ENCODE results near the gene CENPS. TPM values are rescaled to one million over a fixed set of nuclear protein-coding genes. Genes with fewer than 3 reads are reported as not detected.
A peak's percentile ranks its signal among the peaks of the same experiment; 100 is the strongest.
"Not testable (repeated sequence)": the region's sequence is repeated elsewhere in the genome, so short reads cannot be mapped to it uniquely, and the experiment has no call there.

The CENPS gene
- total and polyA plus RNA-seq, 9 of the 15 experiments (the other 6 are each of a cell fraction or from before 2014, with no cell fraction given), result 10.2 to 36.0 (median 26.0) TPM

- H3K27me3 ChIP-seq (ENCODE audit: control insufficient read depth in 2 of 2, insufficient read depth in 2 of 2, low read length in 2 of 2); H3K4me2 ChIP-seq (ENCODE audit: insufficient read depth, low read length): not testable (repeated sequence)
Measured at GRCh38 chr1:10415967-10416366, 14.3 kb upstream of the CENPS start.

DNA sequence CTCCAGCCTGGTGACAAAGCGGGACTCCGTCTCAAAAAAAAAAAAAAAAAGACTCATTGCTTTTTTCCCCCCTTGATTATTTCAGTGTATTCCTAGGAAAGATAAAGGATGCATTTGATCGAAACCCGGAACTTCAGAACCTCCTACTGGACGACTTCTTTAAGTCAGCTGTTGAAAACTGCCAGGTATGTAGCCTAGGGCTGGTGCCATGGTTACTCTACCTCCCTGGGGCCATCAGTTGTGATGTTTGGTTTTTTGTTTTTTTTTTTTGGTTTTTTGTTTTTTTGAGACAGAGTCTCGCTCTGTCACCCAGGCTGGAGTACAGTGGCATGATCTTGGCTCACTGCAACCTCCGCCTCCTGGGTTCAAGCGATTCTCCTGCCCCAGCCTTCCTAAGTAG, 11.5 kb upstream of the CENPS start:
- H3K79me2 ChIP-seq (ENCODE audit: control insufficient read depth, insufficient read depth, low read length); intact Hi-C loops (cut with micrococcal nuclease); H3K27ac ChIP-seq (ENCODE audit: extremely low read depth, low read depth, low read length); H3K27me3 ChIP-seq (ENCODE audit: control insufficient read depth in 2 of 2, insufficient read depth in 2 of 2, low read length in 2 of 2); BruUV-seq (replicated peaks); DNase-seq (ENCODE audit: extremely low read depth in 1 of 4, low spot score in 3 of 4); in situ Hi-C loops (cut with MboI); H3K4me3 ChIP-seq; H3K9ac ChIP-seq (ENCODE audit: insufficient read depth in 1 of 2, low read depth in 2 of 2, low read length in 2 of 2); FAIRE-seq; H3K9me3 ChIP-seq (replicated peaks; ENCODE audit: control insufficient read depth, insufficient read depth, low read depth, low read length); H4K20me1 ChIP-seq (replicated peaks; ENCODE audit: control insufficient read depth, insufficient read depth, low read length); H2AFZ ChIP-seq (ENCODE audit: low read depth, low read length); H3K4me2 ChIP-seq (ENCODE audit: insufficient read depth, low read length); ATAC-seq; H3K9me1 ChIP-seq (ENCODE audit: control insufficient read depth, insufficient read depth, low read length): not testable (repeated sequence)
- ChIA-PET CTCF (ENCODE audit: low intra/inter-chr PET ratio) (interaction anchor here (0.6 kb wide), 1 partner anchor 558 kb away, joined by 5 read pairs; no protein-coding TSS in a partner anchor), POLR2A (interaction anchor here (1.3 to 1.4 kb wide), 3 partner anchors 10 to 42 kb away, joined by 3 to 4 read pairs (median 4); no protein-coding TSS in a partner anchor)
- WGBS (ENCODE audit: insufficient coverage, low coverage, missing lambda C conversion rate), result 95% methylated on average over 7 of the region's 8 CpGs
- H3K36me3 ChIP-seq (ENCODE audit: control insufficient read depth, insufficient read depth, low read length), result peaks cover 77% of the 10 kb centered on the region
- peaks cover 8 to 14% of the 10 kb centered on the region in 2 experiments; a peak in 4 of 5 replicates for H3K4me1 ChIP-seq (replicated peaks in 1 of 2; ENCODE audit: control insufficient read depth in 2 of 2, insufficient read depth in 2 of 2, low read length in 2 of 2)

More at GRCh38 chr1:10415967-10416366, 14.3 kb upstream of the CENPS start:
- in situ Hi-C loops (cut with MboI); H3K9me3 ChIP-seq (replicated peaks; ENCODE audit: control insufficient read depth, insufficient read depth, low read depth, low read length); H4K20me1 ChIP-seq (replicated peaks; ENCODE audit: control insufficient read depth, insufficient read depth, low read length); BruUV-seq (replicated peaks); ATAC-seq; H2AFZ ChIP-seq (ENCODE audit: low read depth, low read length); CTCF ChIA-PET (ENCODE audit: low intra/inter-chr PET ratio); FAIRE-seq; H3K4me3 ChIP-seq; DNase-seq (ENCODE audit: extremely low read depth in 1 of 4, low spot score in 3 of 4); H3K9me1 ChIP-seq (ENCODE audit: control insufficient read depth, insufficient read depth, low read length): not testable (repeated sequence)
- peaks cover 8 to 14% of the 10 kb centered on the region in 2 experiments; a peak in 4 of 5 replicates for H3K4me1 ChIP-seq (replicated peaks in 1 of 2; ENCODE audit: control insufficient read depth in 2 of 2, insufficient read depth in 2 of 2, low read length in 2 of 2)
- H3K36me3 ChIP-seq (ENCODE audit: control insufficient read depth, insufficient read depth, low read length), result peaks cover 95% of the 10 kb centered on the region
- TF ChIP-seq POLR2H (tag; IDR thresholded peaks at IDR 0.05; ENCODE audit: low read depth) (peak; percentile 36; the same call in 1 of the 2 replicates), ZNF280A (IDR thresholded peaks at IDR 0.05; ENCODE audit: low read depth, partially characterized antibody) (peak; percentile 11), ZNF121 (CRISPR knock-in tag; conservative IDR thresholded peaks at IDR 0.05) (peak; percentile 68), ZNF512 (tag; IDR thresholded peaks at IDR 0.05) (peak; percentile 70; the same call in 1 of the 2 replicates)
- 88% methylated on average over 1 of the region's 1 CpG for whole genome bisulfite sequencing (ENCODE audit: insufficient coverage, low coverage, missing lambda C conversion rate)
- POLR2A ChIA-PET, result interaction anchor here (0.8 to 2.3 kb wide), 10 partner anchors 8 to 206 kb away, joined by 3 to 17 read pairs (median 5); partner anchors contain the start of genes CENPS, DFFA, KIF1B and PGD
- H3K27ac ChIP-seq (ENCODE audit: extremely low read depth, low read depth, low read length), result peak overlapping the region; percentile 96
- intact Hi-C loops (cut with micrococcal nuclease), result loop anchor here (2.0 kb wide), 1 partner anchor 17 kb away; the partner anchor contains the start of gene PGD
- peak overlapping the region in 1 of 2 experiments; percentile 68; a peak in 2 of 4 replicates for H3K9ac ChIP-seq (ENCODE audit: insufficient read depth in 1 of 2, low read depth in 2 of 2, low read length in 2 of 2)
- peaks cover 12% of the 10 kb centered on the region; the same call in 2 of the 3 replicates for H3K79me2 ChIP-seq (ENCODE audit: control insufficient read depth, insufficient read depth, low read length)

All from K562 (cell line).